ENCODE measurements around the gene MT3.
"Not testable (repeated sequence)": the region's sequence is repeated elsewhere in the genome, so short reads cannot be mapped to it uniquely, and the experiment has no call there.

The MT3 gene

GRCh38 chr16:56576585-56577299, 12.6 kb upstream of the MT3 start:
- H3K4me3 ChIP-seq (ENCODE audit: low read depth, low read length), result no peak overlapping the region
- peak; percentile 34 for DNase-seq (ENCODE audit: low read depth)
- TF ChIP-seq CTCF (IDR thresholded peaks at IDR 0.05; ENCODE audit: control insufficient read depth, extremely low read depth, insufficient read depth), result peak; percentile 62

GRCh38 chr16:56577300-56577625, 12.1 kb upstream of the MT3 start:
- H3K4me3 ChIP-seq (ENCODE audit: low read depth, low read length), result no peak overlapping the region
- TF ChIP-seq CTCF (IDR thresholded peaks at IDR 0.05; ENCODE audit: control insufficient read depth, extremely low read depth, insufficient read depth), result no peak
- no peak for DNase-seq (ENCODE audit: low read depth)

GRCh38 chr16:56580391-56581048, 8.8 kb upstream of the MT3 start:
- no peak overlapping the region for H3K4me3 ChIP-seq (ENCODE audit: low read depth, low read length)
- no peak for DNase-seq (ENCODE audit: low read depth)
- no peak for TF ChIP-seq CTCF (IDR thresholded peaks at IDR 0.05; ENCODE audit: control insufficient read depth, extremely low read depth, insufficient read depth)

GRCh38 chr16:56582911-56583310, 6.4 kb upstream of the MT3 start:
- not testable (repeated sequence) for H3K4me3 ChIP-seq (ENCODE audit: low read depth, low read length)

GRCh38 chr16:56583351-56584168, 5.8 kb upstream of the MT3 start:
- DNase-seq (ENCODE audit: low read depth), result no peak
- no peak overlapping the region for H3K4me3 ChIP-seq (ENCODE audit: low read depth, low read length)
- TF ChIP-seq CTCF (IDR thresholded peaks at IDR 0.05; ENCODE audit: control insufficient read depth, extremely low read depth, insufficient read depth), result no peak

More at GRCh38 chr16:56582911-56583310, 6.4 kb upstream of the MT3 start:
- not testable (repeated sequence) for DNase-seq (ENCODE audit: low read depth)

GRCh38 chr16:56584276-56584675, 5.1 kb upstream of the MT3 start:
- DNase-seq (ENCODE audit: low read depth), result no peak
- no peak for TF ChIP-seq CTCF (IDR thresholded peaks at IDR 0.05; ENCODE audit: control insufficient read depth, extremely low read depth, insufficient read depth)
- H3K4me3 ChIP-seq (ENCODE audit: low read depth, low read length), result no peak overlapping the region

GRCh38 chr16:56588781-56589140, 567 bp upstream of the MT3 start:
- H3K4me3 ChIP-seq (ENCODE audit: low read depth, low read length), result peak overlapping the region; percentile 36
- no peak for TF ChIP-seq CTCF (IDR thresholded peaks at IDR 0.05; ENCODE audit: control insufficient read depth, extremely low read depth, insufficient read depth)
- DNase-seq (ENCODE audit: low read depth), result no peak

All from LNCaP clone FGC (cell line).